Neural cell (in vitro differentiated cells): ENCODE data around the gene LRRC8E. TPM values are rescaled to one million over a fixed set of nuclear protein-coding genes. Genes with fewer than 3 reads are reported as not detected.

Experiments
- H2AFZ ChIP-seq: fragments of 200-600, 300-800 bp; sonication (generic), shearing (Covaris generic); 2 replicates; pipeline ENCODE4 v1.6.0; 2014; ENCODE audit warnings: low read depth, mild to moderate bottlenecking, antibody characterized with exemption, low read length, moderate library complexity
- H3F3A ChIP-seq: fragments of 200-600 bp; shearing (Covaris generic); 2 replicates; pipeline ENCODE4 v1.6.1; 2016; ENCODE audit warnings: mild to moderate bottlenecking, moderate library complexity, mixed read lengths, antibody characterized with exemption, low read length; ENCODE audit not compliant: insufficient read depth, poor library complexity, severe bottlenecking
- H3K27ac ChIP-seq: fragments of 200-600, 300-800 bp; sonication (generic), shearing (Covaris generic); 2 replicates; pipeline ENCODE4 v1.5.1; 2014; ENCODE audit warnings: mild to moderate bottlenecking, low read length, moderate library complexity
- H3K27me3 ChIP-seq: fragments of 300-800, 200-600 bp; sonication (generic), shearing (Covaris generic); 2 replicates; pipeline ENCODE4 v1.6.0; 2014; ENCODE audit warnings: mild to moderate bottlenecking, low read depth, low read length, moderate library complexity; ENCODE audit not compliant: insufficient read depth
- H3K36me3 ChIP-seq: fragments of 300-800, 200-600 bp; sonication (generic), shearing (Covaris generic); 2 replicates; pipeline ENCODE4 v1.5.1; 2014; ENCODE audit warnings: mild to moderate bottlenecking, antibody characterized with exemption, low read length, moderate library complexity; ENCODE audit not compliant: insufficient read depth
- H3K4me2 ChIP-seq: fragments of 300-800, 200-600 bp; sonication (generic), shearing (Covaris generic); 2 replicates; pipeline ENCODE4 v1.6.0; 2014; ENCODE audit warnings: mild to moderate bottlenecking, low read length
- H3K4me3 ChIP-seq: fragments of 300-800, 200-600 bp; sonication (generic), shearing (Covaris generic); 2 replicates; pipeline ENCODE4 v1.5.1; 2014; ENCODE audit warnings: mild to moderate bottlenecking, low read length, moderate library complexity
- H3K79me2 ChIP-seq: fragments of 200-600 bp; shearing (Covaris generic); replicated peaks from 2 replicates; pipeline ENCODE4 v1.6.0; 2014; ENCODE audit warnings: mild to moderate bottlenecking, low read length, moderate library complexity; ENCODE audit not compliant: insufficient read depth
- H3K9ac ChIP-seq: fragments of 300-800, 200-600 bp; sonication (generic), shearing (Covaris generic); 2 replicates; pipeline ENCODE4 v1.6.1; 2016; ENCODE audit warnings: mild to moderate bottlenecking, low read length, mixed read lengths
- H3K9me2 ChIP-seq: fragments of 200-600 bp; shearing (Covaris generic); 2 replicates; pipeline ENCODE4 v1.6.1; 2016; ENCODE audit warnings: mild to moderate bottlenecking, low read length, mixed read lengths; ENCODE audit not compliant: insufficient read depth
- H3K9me3 ChIP-seq: fragments of 200-600, 300-800 bp; sonication (generic), shearing (Covaris generic); 2 replicates; pipeline ENCODE4 v1.6.1; 2016; ENCODE audit warnings: mild to moderate bottlenecking, mixed run types, low read length, moderate library complexity, mixed read lengths
- H4K20me1 ChIP-seq: fragments of 200-600 bp; shearing (Covaris generic); 2 replicates; pipeline ENCODE4 v1.6.1; 2016; ENCODE audit warnings: mild to moderate bottlenecking, mixed run types; ENCODE audit not compliant: insufficient read depth
- EP300 ChIP-seq: fragments of 450-650 bp; conservative IDR thresholded peaks from 2 replicates; pipeline ENCODE4 v1.6.1; 2014; ENCODE audit warnings: antibody characterized with exemption, mild to moderate bottlenecking, moderate library complexity; ENCODE audit not compliant: poor library complexity, severe bottlenecking
- EZH2 ChIP-seq: fragments of 200-600, 300-800 bp; shearing (Covaris generic), sonication (generic); IDR thresholded peaks from 2 replicates; pipeline ENCODE4 v1.6.1; 2014; ENCODE audit warnings: antibody characterized with exemption, low read length, borderline replicate concordance, mild to moderate bottlenecking; ENCODE audit not compliant: insufficient read depth, poor library complexity, severe bottlenecking
- MXI1 ChIP-seq: fragments of 450-650 bp; conservative IDR thresholded peaks from 2 replicates; pipeline ENCODE4 v1.6.1; 2014; ENCODE audit warnings: antibody characterized with exemption, mild to moderate bottlenecking; ENCODE audit not compliant: poor library complexity, severe bottlenecking
- POLR2AphosphoS5 ChIP-seq: IDR thresholded peaks from 2 replicates; pipeline ENCODE4 v1.6.1; 2012
- RAD21 ChIP-seq: fragments of 450-650 bp; conservative IDR thresholded peaks from 2 replicates; pipeline ENCODE4 v1.6.1; 2014; ENCODE audit warnings: antibody characterized with exemption, mild to moderate bottlenecking, moderate library complexity
- SMC3 ChIP-seq: fragments of 450-650 bp; conservative IDR thresholded peaks from 2 replicates; pipeline ENCODE4 v1.6.1; 2014; ENCODE audit warnings: antibody characterized with exemption, mild to moderate bottlenecking, moderate library complexity; ENCODE audit not compliant: poor library complexity
- polyA plus RNA-seq: library from polyadenylated mRNA; depleted of rRNA; stranded (reverse); fragments of >200 nt; gene quantifications from 2 replicates; pipeline ENCODE4 v1.2.3, GENCODE V29; 2014
- TF ChIP-seq, protein P1 (sequence below): fragments of 450-650 bp; IDR thresholded peaks from 2 replicates; pipeline ENCODE4 v1.5.1; 2014; ENCODE audit warnings: antibody characterized with exemption, mild to moderate bottlenecking, moderate library complexity; ENCODE audit not compliant: poor library complexity, severe bottlenecking
- TF ChIP-seq, protein P2 (sequence below): IDR thresholded peaks from 2 replicates; pipeline ENCODE4 v1.6.1; 2012; ENCODE audit warnings: borderline replicate concordance

LRRC8E gene
- polyA plus RNA-seq, 1 donor from 2014 or later: not detected

DNA sequence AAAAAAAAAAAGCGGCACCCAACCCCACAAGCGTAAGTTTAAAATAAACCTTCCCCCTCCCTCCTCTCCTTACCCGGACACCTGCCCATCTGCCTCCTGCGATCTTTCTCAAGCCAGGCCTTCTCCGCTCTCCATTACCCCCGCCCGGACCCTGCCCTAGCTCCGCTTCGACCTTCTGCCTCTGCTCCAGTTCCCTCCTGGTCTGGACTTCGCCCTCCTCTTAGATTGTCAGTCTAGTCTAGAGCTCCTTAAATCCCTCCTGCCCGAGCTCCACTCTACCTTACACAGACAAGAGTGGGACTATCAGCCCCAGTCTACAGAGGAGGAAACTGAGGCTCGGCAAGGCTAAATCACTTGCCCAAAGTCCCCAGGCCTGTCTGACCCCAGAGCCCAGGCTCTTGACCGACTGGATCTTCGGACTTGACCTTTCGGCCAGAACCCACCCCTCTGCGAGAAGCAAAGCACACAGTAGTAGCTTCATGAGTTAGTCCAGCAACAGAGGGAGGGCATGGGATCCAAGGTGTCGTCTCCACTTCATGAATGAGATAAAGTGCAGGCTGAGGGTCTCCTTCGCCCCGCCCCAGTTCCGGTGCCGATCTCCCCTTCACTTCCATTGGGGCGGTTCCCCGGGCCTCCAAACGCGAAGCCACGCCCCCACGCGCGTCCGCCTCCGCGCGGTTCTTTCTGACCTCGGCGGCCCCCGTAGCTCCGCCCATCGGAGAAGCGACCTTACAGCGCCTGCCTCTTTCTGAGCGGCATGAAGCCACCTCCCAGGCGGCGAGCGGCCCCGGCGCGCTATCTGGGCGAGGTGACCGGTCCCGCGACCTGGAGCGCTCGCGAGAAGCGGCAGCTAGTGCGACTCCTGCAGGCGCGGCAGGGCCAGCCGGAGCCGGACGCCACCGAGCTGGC, 31.6 kb downstream of the LRRC8E start, which contains the start of gene SNAPC2:
TSS of gene SNAPC2 (plus strand) at position 729 of the 909 bp plus-strand sequence. CDS start at position 758, 29 bp downstream.
- Histone ChIP-seq H3K27me3 (peaks cover 40% of the 10 kb centered on the region), H3K4me3 (peak within 1 kb of the TSS; percentile 85), H2AFZ (peak within 1 kb of the TSS; percentile 33), H3K9me3 (no peaks in the 10 kb centered on the region), H3K9ac (peak within 1 kb of the TSS; percentile 85), H3K4me2 (peak within 1 kb of the TSS; percentile 62), H3K27ac (peak within 1 kb of the TSS; percentile 81), H3K79me2 (peaks cover 12% of the 10 kb centered on the region), H3F3A (no peaks in the 10 kb centered on the region), H3K36me3 (no peaks in the 10 kb centered on the region), H4K20me1 (peaks cover 10% of the 10 kb centered on the region), H3K9me2 (no peaks in the 10 kb centered on the region)
- TF ChIP-seq EP300 (no peak), MXI1 (peak; percentile 83), RAD21 (peak; percentile 23), POLR2AphosphoS5 (peak; percentile 82)
- TF ChIP-seq, protein P1, sequence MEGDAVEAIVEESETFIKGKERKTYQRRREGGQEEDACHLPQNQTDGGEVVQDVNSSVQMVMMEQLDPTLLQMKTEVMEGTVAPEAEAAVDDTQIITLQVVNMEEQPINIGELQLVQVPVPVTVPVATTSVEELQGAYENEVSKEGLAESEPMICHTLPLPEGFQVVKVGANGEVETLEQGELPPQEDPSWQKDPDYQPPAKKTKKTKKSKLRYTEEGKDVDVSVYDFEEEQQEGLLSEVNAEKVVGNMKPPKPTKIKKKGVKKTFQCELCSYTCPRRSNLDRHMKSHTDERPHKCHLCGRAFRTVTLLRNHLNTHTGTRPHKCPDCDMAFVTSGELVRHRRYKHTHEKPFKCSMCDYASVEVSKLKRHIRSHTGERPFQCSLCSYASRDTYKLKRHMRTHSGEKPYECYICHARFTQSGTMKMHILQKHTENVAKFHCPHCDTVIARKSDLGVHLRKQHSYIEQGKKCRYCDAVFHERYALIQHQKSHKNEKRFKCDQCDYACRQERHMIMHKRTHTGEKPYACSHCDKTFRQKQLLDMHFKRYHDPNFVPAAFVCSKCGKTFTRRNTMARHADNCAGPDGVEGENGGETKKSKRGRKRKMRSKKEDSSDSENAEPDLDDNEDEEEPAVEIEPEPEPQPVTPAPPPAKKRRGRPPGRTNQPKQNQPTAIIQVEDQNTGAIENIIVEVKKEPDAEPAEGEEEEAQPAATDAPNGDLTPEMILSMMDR: peak; percentile 49
- TF ChIP-seq, protein P2, sequence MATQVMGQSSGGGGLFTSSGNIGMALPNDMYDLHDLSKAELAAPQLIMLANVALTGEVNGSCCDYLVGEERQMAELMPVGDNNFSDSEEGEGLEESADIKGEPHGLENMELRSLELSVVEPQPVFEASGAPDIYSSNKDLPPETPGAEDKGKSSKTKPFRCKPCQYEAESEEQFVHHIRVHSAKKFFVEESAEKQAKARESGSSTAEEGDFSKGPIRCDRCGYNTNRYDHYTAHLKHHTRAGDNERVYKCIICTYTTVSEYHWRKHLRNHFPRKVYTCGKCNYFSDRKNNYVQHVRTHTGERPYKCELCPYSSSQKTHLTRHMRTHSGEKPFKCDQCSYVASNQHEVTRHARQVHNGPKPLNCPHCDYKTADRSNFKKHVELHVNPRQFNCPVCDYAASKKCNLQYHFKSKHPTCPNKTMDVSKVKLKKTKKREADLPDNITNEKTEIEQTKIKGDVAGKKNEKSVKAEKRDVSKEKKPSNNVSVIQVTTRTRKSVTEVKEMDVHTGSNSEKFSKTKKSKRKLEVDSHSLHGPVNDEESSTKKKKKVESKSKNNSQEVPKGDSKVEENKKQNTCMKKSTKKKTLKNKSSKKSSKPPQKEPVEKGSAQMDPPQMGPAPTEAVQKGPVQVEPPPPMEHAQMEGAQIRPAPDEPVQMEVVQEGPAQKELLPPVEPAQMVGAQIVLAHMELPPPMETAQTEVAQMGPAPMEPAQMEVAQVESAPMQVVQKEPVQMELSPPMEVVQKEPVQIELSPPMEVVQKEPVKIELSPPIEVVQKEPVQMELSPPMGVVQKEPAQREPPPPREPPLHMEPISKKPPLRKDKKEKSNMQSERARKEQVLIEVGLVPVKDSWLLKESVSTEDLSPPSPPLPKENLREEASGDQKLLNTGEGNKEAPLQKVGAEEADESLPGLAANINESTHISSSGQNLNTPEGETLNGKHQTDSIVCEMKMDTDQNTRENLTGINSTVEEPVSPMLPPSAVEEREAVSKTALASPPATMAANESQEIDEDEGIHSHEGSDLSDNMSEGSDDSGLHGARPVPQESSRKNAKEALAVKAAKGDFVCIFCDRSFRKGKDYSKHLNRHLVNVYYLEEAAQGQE: no peak

DNA sequence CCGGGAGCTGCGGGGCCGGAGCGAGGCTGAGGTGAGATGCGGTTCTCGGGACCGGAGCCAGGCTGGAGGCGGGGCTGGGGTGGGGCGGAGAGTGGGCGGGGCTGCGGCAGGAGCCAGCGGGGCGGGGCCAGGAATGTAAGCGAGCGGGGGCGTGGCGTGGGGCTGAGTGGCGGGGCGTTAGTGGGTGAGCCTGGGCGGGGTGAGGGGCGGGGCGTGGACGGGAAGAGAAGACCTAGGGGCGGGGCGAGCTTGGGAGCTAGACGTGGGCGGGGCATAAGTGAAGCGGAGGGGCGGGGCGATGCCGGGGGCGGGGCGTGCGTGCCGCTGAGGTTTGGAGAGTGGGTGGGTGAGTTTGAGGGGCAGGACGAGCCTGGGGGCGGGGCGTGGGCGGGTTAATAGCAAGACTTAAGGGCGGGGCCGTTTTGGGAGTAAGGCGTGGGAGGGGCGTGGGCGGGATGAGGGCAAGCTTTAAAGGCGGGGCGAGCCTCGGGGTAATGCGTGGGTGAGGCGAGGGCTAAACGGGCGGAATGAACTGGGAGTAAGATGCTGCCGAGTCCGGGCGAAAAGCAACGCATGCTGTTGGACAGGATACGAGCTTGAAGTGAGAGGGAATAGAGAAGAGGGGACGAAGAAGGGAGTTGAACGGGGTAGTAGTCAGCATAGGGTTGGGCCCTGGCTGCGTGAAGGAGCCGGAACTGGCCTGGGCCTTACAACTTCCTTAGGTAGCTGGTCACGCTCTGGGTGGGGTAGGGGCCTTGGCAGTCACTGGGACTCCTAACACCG, 32.4 kb downstream of the LRRC8E start:
- Histone ChIP-seq H4K20me1 (peaks cover 10% of the 10 kb centered on the region), H3K79me2 (peaks cover 14% of the 10 kb centered on the region)

More for the DNA sequence above, 32.4 kb downstream of the LRRC8E start:
- Histone ChIP-seq H3K9me2 (no peaks in the 10 kb centered on the region), H3K9me3 (no peaks in the 10 kb centered on the region), H2AFZ (peak overlapping the region; percentile 33), H3K4me3 (peak overlapping the region; percentile 85), H3K4me2 (peak overlapping the region; percentile 13), H3F3A (no peaks in the 10 kb centered on the region), H3K27ac (peak overlapping the region; percentile 81), H3K36me3 (no peaks in the 10 kb centered on the region), H3K27me3 (peaks cover 31% of the 10 kb centered on the region), H3K9ac (peak overlapping the region; percentile 85)
- no peak for TF ChIP-seq EP300
- TF ChIP-seq EZH2: no peak
- TF ChIP-seq, protein P1: no peak
- TF ChIP-seq SMC3: no peak
- no peak for TF ChIP-seq POLR2AphosphoS5
